Ascending aorta (tissue), 2 donors: Measurements from ENCODE around the gene SLCO2A1. TPM values are rescaled to one million over a fixed set of nuclear protein-coding genes. Genes with fewer than 3 reads are reported as not detected.

Experiments
- DNase-seq, 2 donors: peaks; one replicate each; pipeline ENCODE4 v3.0.0-alpha.2; 2019; ENCODE audit warnings: low spot score in 2 of 2
- H3K27ac ChIP-seq, 2 donors: fragments of 200-600 bp; sonication (generic); one replicate each; pipeline ENCODE4 v1.5.1; 2016 to 2017; ENCODE audit warnings: mild to moderate bottlenecking in 1 of 2
- H3K27me3 ChIP-seq: fragments of 200-600 bp; sonication (generic); one replicate; pipeline ENCODE4 v1.5.1; 2017
- H3K36me3 ChIP-seq, 2 donors: fragments of 200-600 bp; sonication (generic); one replicate each; pipeline ENCODE4 v1.5.1; 2016
- H3K4me1 ChIP-seq, 2 donors: fragments of 200-600 bp; sonication (generic); one replicate each; pipeline ENCODE4 v1.5.1; 2016 to 2017; ENCODE audit warnings: mild to moderate bottlenecking in 1 of 2
- H3K4me3 ChIP-seq, 2 donors: fragments of 200-600 bp; sonication (generic); one replicate each; pipeline ENCODE4 v1.5.1; 2016 to 2017; ENCODE audit warnings: mild to moderate bottlenecking in 1 of 2
- H3K9me3 ChIP-seq, 2 donors: fragments of 200-600 bp; sonication (generic); one replicate each; pipeline ENCODE4 v1.5.1; 2016
- intact Hi-C: fragments of 100-400 bp; cut with DNase I; formaldehyde crosslinking; loops from one replicate; pipeline ENCODE4 v1.15.1; 2023
- total RNA-seq: library from RNA; depleted of rRNA; stranded (reverse); fragments of >200 nt; gene quantifications from one replicate; pipeline ENCODE4 v1.1.0, GENCODE V29; 2016
- TF ChIP-seq, protein P1 (sequence below), 3 experiments: fragments of 200-600 bp in 2 of 3; fragments of 450-650 bp in 1 of 3; sonication (generic) in 2 of 3; IDR thresholded peaks; one replicate each; pipeline ENCODE4 v1.5.1; 2016 to 2019; ENCODE audit warnings: antibody characterized with exemption in 3 of 3, mild to moderate bottlenecking in 1 of 3, moderate library complexity in 1 of 3

Gene SLCO2A1
- total RNA-seq, 1 donor from 2014 or later = 111 TPM

DNA sequence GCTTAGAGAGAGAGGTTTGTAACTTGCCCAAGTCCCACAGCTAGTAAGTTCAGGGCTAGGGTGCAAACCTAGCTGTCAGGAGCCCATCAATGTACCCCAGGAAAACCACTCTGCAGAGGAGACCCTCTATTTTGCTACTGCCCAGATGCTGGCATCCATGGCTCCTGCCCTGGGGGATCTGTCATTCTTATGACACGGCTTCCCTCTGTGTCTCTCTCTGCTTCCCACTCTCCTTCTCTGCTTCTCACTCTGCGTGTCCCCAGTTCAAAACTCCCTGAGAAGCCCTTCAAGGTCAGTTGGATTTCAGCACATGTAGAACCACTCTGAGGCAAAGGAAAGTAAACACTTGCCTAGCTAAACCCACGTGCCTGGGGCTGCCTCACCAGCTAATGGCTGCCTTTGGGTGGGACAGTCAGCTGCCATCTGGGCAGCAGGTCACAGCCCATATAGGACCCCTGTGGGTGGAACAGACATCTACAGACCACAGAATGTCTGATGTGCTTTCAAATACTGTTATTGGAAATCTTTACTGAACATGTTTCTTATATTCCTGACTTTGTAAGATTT lies 29.4 kb upstream of the SLCO2A1 start:
- Histone ChIP-seq H3K4me1 (no peaks in the 10 kb centered on the region), H3K27ac (no peak overlapping the region), H3K9me3 (no peaks in the 10 kb centered on the region), H3K36me3 (no peaks in the 10 kb centered on the region), H3K4me3 (no peak overlapping the region), H3K27me3 (no peaks in the 10 kb centered on the region)
- TF ChIP-seq, protein P1, sequence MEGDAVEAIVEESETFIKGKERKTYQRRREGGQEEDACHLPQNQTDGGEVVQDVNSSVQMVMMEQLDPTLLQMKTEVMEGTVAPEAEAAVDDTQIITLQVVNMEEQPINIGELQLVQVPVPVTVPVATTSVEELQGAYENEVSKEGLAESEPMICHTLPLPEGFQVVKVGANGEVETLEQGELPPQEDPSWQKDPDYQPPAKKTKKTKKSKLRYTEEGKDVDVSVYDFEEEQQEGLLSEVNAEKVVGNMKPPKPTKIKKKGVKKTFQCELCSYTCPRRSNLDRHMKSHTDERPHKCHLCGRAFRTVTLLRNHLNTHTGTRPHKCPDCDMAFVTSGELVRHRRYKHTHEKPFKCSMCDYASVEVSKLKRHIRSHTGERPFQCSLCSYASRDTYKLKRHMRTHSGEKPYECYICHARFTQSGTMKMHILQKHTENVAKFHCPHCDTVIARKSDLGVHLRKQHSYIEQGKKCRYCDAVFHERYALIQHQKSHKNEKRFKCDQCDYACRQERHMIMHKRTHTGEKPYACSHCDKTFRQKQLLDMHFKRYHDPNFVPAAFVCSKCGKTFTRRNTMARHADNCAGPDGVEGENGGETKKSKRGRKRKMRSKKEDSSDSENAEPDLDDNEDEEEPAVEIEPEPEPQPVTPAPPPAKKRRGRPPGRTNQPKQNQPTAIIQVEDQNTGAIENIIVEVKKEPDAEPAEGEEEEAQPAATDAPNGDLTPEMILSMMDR (IDR thresholded peaks at IDR 0.05) = no peak
- DNase-seq = no peak
- intact Hi-C loops = no loop called here

DNA sequence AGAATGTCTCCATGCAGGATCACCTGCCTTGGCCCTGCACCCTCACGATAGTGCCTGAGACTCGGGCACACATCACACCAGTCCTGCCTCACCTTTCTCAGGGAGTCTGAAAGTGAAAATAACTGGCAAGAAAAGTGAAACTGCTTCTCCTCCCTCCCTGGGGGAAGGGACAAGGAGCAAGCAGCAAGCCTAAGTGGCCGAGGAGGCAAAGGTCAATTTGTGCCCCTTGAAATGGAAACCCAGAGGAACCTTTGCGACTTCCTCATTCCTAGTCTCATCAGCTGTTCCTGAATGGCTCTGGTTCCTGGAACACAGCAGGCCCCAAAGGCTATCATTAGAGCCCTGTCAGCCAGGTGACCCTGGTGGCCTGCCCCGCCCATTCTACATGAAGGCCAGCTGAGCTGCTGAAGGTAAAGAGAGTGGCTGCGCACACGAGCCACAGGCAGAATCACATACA lies 28.0 kb upstream of the SLCO2A1 start:
- intact Hi-C loops = no loop called here
- Histone ChIP-seq H3K27ac (no peak overlapping the region), H3K27me3 (no peaks in the 10 kb centered on the region), H3K4me1 (no peaks in the 10 kb centered on the region), H3K9me3 (no peaks in the 10 kb centered on the region), H3K36me3 (no peaks in the 10 kb centered on the region), H3K4me3 (no peak overlapping the region)
- no peak for DNase-seq
- TF ChIP-seq, protein P1 (IDR thresholded peaks at IDR 0.05) = no peak

DNA sequence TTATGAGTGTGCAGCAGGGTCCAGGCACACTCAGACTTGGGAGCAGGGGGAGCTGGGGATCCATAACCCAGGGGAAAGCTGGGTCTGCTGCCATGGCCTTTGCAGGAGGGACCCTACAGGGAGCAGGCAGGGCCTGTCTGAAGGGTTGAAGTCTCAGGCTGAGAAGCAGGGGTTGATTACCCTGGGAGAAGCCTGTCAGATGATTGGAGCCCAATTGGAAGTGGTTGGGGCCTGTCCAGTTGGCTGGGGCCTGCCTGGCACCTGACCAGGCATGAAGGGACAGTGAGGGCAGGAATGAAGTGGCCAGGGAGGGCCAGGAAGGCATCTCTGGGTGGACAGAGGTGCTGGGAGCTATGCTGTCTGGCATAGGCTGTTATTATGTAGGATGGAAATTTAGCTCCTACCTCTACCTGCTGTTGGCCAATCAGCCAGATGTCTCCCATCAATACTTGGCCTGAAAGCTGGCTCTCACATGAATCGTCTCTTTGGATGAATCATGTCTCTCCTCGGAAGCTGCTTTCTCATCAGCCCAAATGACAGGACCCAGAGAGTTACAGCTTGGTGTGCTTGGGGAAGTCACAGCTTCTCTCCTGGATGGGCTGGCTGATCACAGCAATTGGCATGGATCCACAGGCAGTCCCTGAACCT lies 27.4 kb upstream of the SLCO2A1 start:
- Histone ChIP-seq H3K4me1 (no peaks in the 10 kb centered on the region), H3K36me3 (no peaks in the 10 kb centered on the region), H3K9me3 (no peaks in the 10 kb centered on the region), H3K27me3 (no peaks in the 10 kb centered on the region), H3K4me3 (no peak overlapping the region), H3K27ac (no peak overlapping the region)
- intact Hi-C loops = no loop called here
- no peak for DNase-seq
- TF ChIP-seq, protein P1 (IDR thresholded peaks at IDR 0.05) = no peak

DNA sequence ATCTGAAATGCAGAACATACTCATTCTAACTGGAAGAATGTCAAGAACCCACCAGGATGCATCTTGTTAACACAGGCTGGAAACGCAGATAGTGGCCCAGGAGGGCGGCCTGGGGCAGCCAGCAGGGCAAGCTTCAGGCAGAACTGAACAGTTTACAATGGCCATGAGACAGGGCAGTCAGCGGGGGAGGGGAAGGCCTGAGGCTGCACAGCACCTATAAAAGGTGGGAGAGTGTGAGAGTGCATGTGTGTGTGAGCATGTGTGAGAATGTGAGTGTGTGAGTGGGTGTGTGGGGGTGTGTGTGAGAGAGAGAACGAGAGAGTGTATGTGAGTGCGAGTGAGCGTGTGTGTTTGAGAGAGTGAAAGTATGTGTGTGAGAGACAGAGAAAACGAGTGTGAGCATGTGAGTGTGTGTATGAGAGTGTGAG lies 26.8 kb upstream of the SLCO2A1 start:
- Histone ChIP-seq H3K27ac (no peak overlapping the region), H3K9me3 (no peaks in the 10 kb centered on the region), H3K4me3 (no peak overlapping the region), H3K36me3 (no peaks in the 10 kb centered on the region), H3K4me1 (no peaks in the 10 kb centered on the region), H3K27me3 (no peaks in the 10 kb centered on the region)
- intact Hi-C loops = no loop called here
- no peak for DNase-seq
- TF ChIP-seq, protein P1 (IDR thresholded peaks at IDR 0.05) = no peak

- Histone ChIP-seq H3K9me3 (no peaks in the 10 kb centered on the region), H3K36me3 (no peaks in the 10 kb centered on the region), H3K27me3 (no peaks in the 10 kb centered on the region), H3K4me1 (no peaks in the 10 kb centered on the region), H3K27ac (no peak overlapping the region), H3K4me3 (no peak overlapping the region)
- DNase-seq = no peak
- TF ChIP-seq, protein P1 (IDR thresholded peaks at IDR 0.05) = no peak
- intact Hi-C loops = no loop called here
Measured at GRCh38 chr3:134055661-134056060, 25.9 kb upstream of the SLCO2A1 start.
